ENCODE measurements around the gene MAP3K1.

Gene MAP3K1

GRCh38 chr5:56938858-56939257, 123.5 kb downstream of the MAP3K1 start:
- no peaks in the 10 kb centered on the region for H3F3A ChIP-seq (ENCODE audit: low read depth)
- H2AFZ ChIP-seq (ENCODE audit: low read length) = no peak overlapping the region
- H3K9me2 ChIP-seq (replicated peaks; ENCODE audit: low read depth, low read length) = no peaks in the 10 kb centered on the region
- H3K9me3 ChIP-seq (ENCODE audit: insufficient read depth, low read depth, low read length) = no peaks in the 10 kb centered on the region
- H3K27me3 ChIP-seq (ENCODE audit: insufficient read depth, low read length, poor library complexity, severe bottlenecking) = no peaks in the 10 kb centered on the region
- no peak overlapping the region for H3K4me2 ChIP-seq (ENCODE audit: low read depth, low read length, poor library complexity, severe bottlenecking)
- no peaks in the 10 kb centered on the region for H4K20me1 ChIP-seq (ENCODE audit: insufficient read depth, low read length, poor library complexity, severe bottlenecking)
- H3K9ac ChIP-seq (ENCODE audit: low read depth, low read length, poor library complexity, severe bottlenecking) = no peak overlapping the region
- H3K4me1 ChIP-seq (ENCODE audit: insufficient read depth, low read length, poor library complexity, severe bottlenecking) = no peaks in the 10 kb centered on the region
- H3K79me2 ChIP-seq (ENCODE audit: insufficient read depth, low read length) = no peaks in the 10 kb centered on the region
- TF ChIP-seq EZH2phosphoT487 (IDR thresholded peaks at IDR 0.05; ENCODE audit: borderline replicate concordance) = no peak
- no peak for TF ChIP-seq CTCF (conservative IDR thresholded peaks at IDR 0.05; ENCODE audit: low read length)
- H3K36me3 ChIP-seq (ENCODE audit: insufficient read depth, low read length) = peaks cover 84% of the 10 kb centered on the region
- H3K4me3 ChIP-seq (ENCODE audit: low read length, poor library complexity, severe bottlenecking) = no peak overlapping the region

- Histone ChIP-seq H3K9me3 (ENCODE audit: insufficient read depth, low read depth, low read length) (no peaks in the 10 kb centered on the region), H3K36me3 (ENCODE audit: insufficient read depth, low read length) (peaks cover 66% of the 10 kb centered on the region), H3K79me2 (ENCODE audit: insufficient read depth, low read length) (peaks cover 4% of the 10 kb centered on the region; the same call in 1 of the 2 replicates), H3K4me1 (ENCODE audit: insufficient read depth, low read length, poor library complexity, severe bottlenecking) (no peaks in the 10 kb centered on the region), H3K4me2 (ENCODE audit: low read depth, low read length, poor library complexity, severe bottlenecking) (no peak overlapping the region), H3K27me3 (ENCODE audit: insufficient read depth, low read length, poor library complexity, severe bottlenecking) (no peaks in the 10 kb centered on the region), H3K4me3 (ENCODE audit: low read length, poor library complexity, severe bottlenecking) (no peak overlapping the region), H2AFZ (ENCODE audit: low read length) (no peak overlapping the region), H3F3A (ENCODE audit: low read depth) (no peaks in the 10 kb centered on the region), H4K20me1 (ENCODE audit: insufficient read depth, low read length, poor library complexity, severe bottlenecking) (peaks cover 9% of the 10 kb centered on the region), H3K9me2 (replicated peaks; ENCODE audit: low read depth, low read length) (no peaks in the 10 kb centered on the region), H3K9ac (ENCODE audit: low read depth, low read length, poor library complexity, severe bottlenecking) (no peak overlapping the region)
- TF ChIP-seq CTCF (conservative IDR thresholded peaks at IDR 0.05; ENCODE audit: low read length) (no peak), EZH2phosphoT487 (IDR thresholded peaks at IDR 0.05; ENCODE audit: borderline replicate concordance) (no peak)
These were observed 126.6 kb downstream of the MAP3K1 start for GRCh38 chr5:56941981-56942380.

Data from Loucy (cell line).